Middle frontal gyrus (tissue), 1 donor: ENCODE measurements around the gene SGO1.
"Not testable (repeated sequence)": the region's sequence is repeated elsewhere in the genome, so short reads cannot be mapped to it uniquely, and the experiment has no call there.

Experiments
- DNase-seq: peaks from one replicate; pipeline ENCODE4 v3.0.0-alpha.2; 2015; ENCODE audit warnings: low spot score; ENCODE audit errors: extremely low spot score

SGO1 gene

GRCh38 chr3:20185679-20186599 is at the start of gene SGO1:
Gene SGO1 (minus strand): TSS chr3:20186206. CDS start chr3:20184027, 2,179 bp downstream.
- DNase-seq, result peak; percentile 99

GRCh38 chr3:20235796-20236195 is 49.8 kb upstream of the SGO1 start:
- no peak for DNase-seq

GRCh38 chr3:20232906-20233780 is 47.1 kb upstream of the SGO1 start:
- no peak for DNase-seq

GRCh38 chr3:20230954-20231353 is 44.9 kb upstream of the SGO1 start:
- no peak for DNase-seq

GRCh38 chr3:20225769-20226168 is 39.8 kb upstream of the SGO1 start:
- peak; percentile 24 for DNase-seq

GRCh38 chr3:20222274-20222673 is 36.3 kb upstream of the SGO1 start:
- no peak for DNase-seq

GRCh38 chr3:20218215-20218614 is 32.2 kb upstream of the SGO1 start:
- DNase-seq, result no peak

GRCh38 chr3:20215636-20216035 is 29.6 kb upstream of the SGO1 start:
- no peak for DNase-seq

- not testable (repeated sequence) for DNase-seq
These were observed 27.5 kb upstream of the SGO1 start for GRCh38 chr3:20213491-20213890.

- DNase-seq, result not testable (repeated sequence)
These were observed 21.9 kb upstream of the SGO1 start for GRCh38 chr3:20207945-20208344.

- DNase-seq, result not testable (repeated sequence)
These were observed 19.9 kb upstream of the SGO1 start for GRCh38 chr3:20205898-20206297.

GRCh38 chr3:20201143-20201542 is 15.1 kb upstream of the SGO1 start:
- no peak for DNase-seq

- DNase-seq, result no peak
These were observed 11.8 kb upstream of the SGO1 start for GRCh38 chr3:20197775-20198174.

- DNase-seq, result no peak
These were observed 8.9 kb upstream of the SGO1 start for GRCh38 chr3:20194793-20195460.

GRCh38 chr3:20190991-20191390 is 5.0 kb upstream of the SGO1 start:
- no peak for DNase-seq

GRCh38 chr3:20186600-20187004 is 596 bp upstream of the SGO1 start:
- no peak for DNase-seq

- no peak for DNase-seq
These were observed 701 bp downstream of the SGO1 start for GRCh38 chr3:20185331-20185678.

GRCh38 chr3:20182206-20182605 is 3.8 kb downstream of the SGO1 start:
- no peak for DNase-seq

- DNase-seq, result no peak
These were observed 4.7 kb downstream of the SGO1 start for GRCh38 chr3:20181276-20181675.

GRCh38 chr3:20173844-20174410 is 12.1 kb downstream of the SGO1 start:
- no peak for DNase-seq

- no peak for DNase-seq
These were observed 24.3 kb downstream of the SGO1 start for GRCh38 chr3:20161714-20162113.
